Measurements from ENCODE around the gene PTPRE. TPM values are rescaled to one million over a fixed set of nuclear protein-coding genes. Genes with fewer than 3 reads are reported as not detected.

Gene PTPRE
- total RNA-seq, 1 donor from 2014 or later, result 13.8 TPM

- intact Hi-C loops (cut with micrococcal nuclease), result no loop called here
- TF ChIP-seq CTCF (IDR thresholded peaks at IDR 0.05; ENCODE audit: borderline replicate concordance), result no peak
- no peak for DNase-seq
- Histone ChIP-seq H3K27ac (replicated peaks) (no peak overlapping the region), H3K4me3 (no peak overlapping the region), H3K36me3 (no peaks in the 10 kb centered on the region), H3K27me3 (ENCODE audit: low read depth) (peaks cover 55% of the 10 kb centered on the region), H3K9me3 (replicated peaks) (no peaks in the 10 kb centered on the region), H3K4me1 (no peaks in the 10 kb centered on the region)
Measured at GRCh38 chr10:128095027-128095752, 188.3 kb downstream of the PTPRE start.

GRCh38 chr10:128095753-128096469, 189.0 kb downstream of the PTPRE start:
- no peak for TF ChIP-seq CTCF (IDR thresholded peaks at IDR 0.05; ENCODE audit: borderline replicate concordance)
- no peak overlapping the region for H3K4me3 ChIP-seq
- DNase-seq, result no peak
- peaks cover 48% of the 10 kb centered on the region for H3K27me3 ChIP-seq (ENCODE audit: low read depth)
- intact Hi-C loops (cut with micrococcal nuclease), result no loop called here
- H3K27ac ChIP-seq (replicated peaks), result no peak overlapping the region
- H3K9me3 ChIP-seq (replicated peaks), result no peaks in the 10 kb centered on the region
- no peaks in the 10 kb centered on the region for H3K36me3 ChIP-seq
- H3K4me1 ChIP-seq, result no peaks in the 10 kb centered on the region

GRCh38 chr10:128096486-128097199, 189.7 kb downstream of the PTPRE start:
- TF ChIP-seq CTCF (IDR thresholded peaks at IDR 0.05; ENCODE audit: borderline replicate concordance), result no peak
- no peak overlapping the region for H3K4me3 ChIP-seq
- intact Hi-C loops (cut with micrococcal nuclease), result no loop called here
- H3K36me3 ChIP-seq, result no peaks in the 10 kb centered on the region
- no peak overlapping the region for H3K27ac ChIP-seq (replicated peaks)
- no peak for DNase-seq
- no peaks in the 10 kb centered on the region for H3K4me1 ChIP-seq
- H3K27me3 ChIP-seq (ENCODE audit: low read depth), result peaks cover 41% of the 10 kb centered on the region
- no peaks in the 10 kb centered on the region for H3K9me3 ChIP-seq (replicated peaks)

GRCh38 chr10:128097783-128098182, 190.9 kb downstream of the PTPRE start:
- Histone ChIP-seq H3K9me3 (replicated peaks) (no peaks in the 10 kb centered on the region), H3K4me1 (no peaks in the 10 kb centered on the region), H3K4me3 (no peak overlapping the region), H3K36me3 (no peaks in the 10 kb centered on the region), H3K27ac (replicated peaks) (no peak overlapping the region), H3K27me3 (ENCODE audit: low read depth) (peaks cover 33% of the 10 kb centered on the region)
- no peak for DNase-seq
- intact Hi-C loops (cut with micrococcal nuclease), result no loop called here
- no peak for TF ChIP-seq CTCF (IDR thresholded peaks at IDR 0.05; ENCODE audit: borderline replicate concordance)

- no peaks in the 10 kb centered on the region for H3K4me1 ChIP-seq
- no peak for DNase-seq
- no peak overlapping the region for H3K27ac ChIP-seq (replicated peaks)
- intact Hi-C loops (cut with micrococcal nuclease), result no loop called here
- peaks cover 26% of the 10 kb centered on the region for H3K27me3 ChIP-seq (ENCODE audit: low read depth)
- no peaks in the 10 kb centered on the region for H3K9me3 ChIP-seq (replicated peaks)
- no peak overlapping the region for H3K4me3 ChIP-seq
- H3K36me3 ChIP-seq, result no peaks in the 10 kb centered on the region
- TF ChIP-seq CTCF (IDR thresholded peaks at IDR 0.05; ENCODE audit: borderline replicate concordance), result no peak
Measured at GRCh38 chr10:128098631-128099030, 191.7 kb downstream of the PTPRE start.
